IMR-90 (cell line): Measurements from ENCODE around the gene BLTP2. TPM values are rescaled to one million over a fixed set of nuclear protein-coding genes. Genes with fewer than 3 reads are reported as not detected.

Experiments used
- ATAC-seq: fragments of 200-7000 bp; cut with Tn5 transposase; 2 replicates; pipeline ENCODE4 v1.9.1; 2020; ENCODE audit warnings: low read depth, mild to moderate bottlenecking, moderate library complexity
- BruUV-seq: library from RNA; stranded (reverse); fragments of 400-500 nt; replicated peaks from 2 replicates; lab custom pipeline; 2021; lab: Mats Ljungman, UMichigan
- CTCF ChIA-PET: fragments of 300-600 bp; formaldehyde crosslinking; extraction: SDS; loops from one replicate; lab custom pipeline; 2021; ENCODE audit warnings: antibody characterized with exemption; lab: Yijun Ruan, JAX
- POLR2A ChIA-PET: fragments of 300-600 bp; sonication (Branson Sonifier 250); formaldehyde crosslinking; loops from one replicate; lab custom pipeline; 2022; ENCODE audit warnings: antibody characterized with exemption; ENCODE audit not compliant: unreplicated experiment; lab: Charles Lee
- DNase-seq: peaks from one replicate; pipeline ENCODE4 v3.0.0; 2013
- H2AFZ ChIP-seq: replicated peaks from 2 replicates; pipeline ENCODE3; 2013; ENCODE audit warnings: low read length, mild to moderate bottlenecking; ENCODE audit not compliant: poor library complexity
- H2AK5ac ChIP-seq: 2 replicates; pipeline ENCODE4 v1.6.1; 2013; ENCODE audit warnings: low read depth, low read length, inconsistent platforms
- H2AK9ac ChIP-seq: replicated peaks from 2 replicates; pipeline ENCODE3; 2013; ENCODE audit warnings: mild to moderate bottlenecking, low read depth, low read length, moderate library complexity; ENCODE audit not compliant: poor library complexity
- H2BK120ac ChIP-seq: 2 replicates; pipeline ENCODE4 v1.6.1; 2013; ENCODE audit warnings: low read depth, low read length, inconsistent platforms
- H2BK15ac ChIP-seq: 3 replicates; pipeline ENCODE4 v1.6.1; 2013; ENCODE audit warnings: low read depth, low read length, inconsistent platforms
- H2BK20ac ChIP-seq: 2 replicates; pipeline ENCODE4 v1.6.1; 2013; ENCODE audit warnings: low read depth, mild to moderate bottlenecking, inconsistent platforms, low read length, moderate library complexity
- H2BK5ac ChIP-seq: 2 replicates; pipeline ENCODE4 v1.6.1; 2013; ENCODE audit warnings: mild to moderate bottlenecking, low read depth, low read length, inconsistent platforms; ENCODE audit not compliant: poor library complexity, severe bottlenecking
- H3K14ac ChIP-seq: replicated peaks from 2 replicates; pipeline ENCODE4 v1.6.1; 2013; ENCODE audit warnings: low read depth, low read length, inconsistent platforms
- H3K18ac ChIP-seq: 2 replicates; pipeline ENCODE4 v1.6.1; 2013; ENCODE audit warnings: low read depth, low read length, control low read depth
- H3K23ac ChIP-seq: 2 replicates; pipeline ENCODE4 v1.6.1; 2013; ENCODE audit warnings: low read depth, low read length, inconsistent platforms
- H3K27ac ChIP-seq: 2 replicates; pipeline ENCODE4 v1.5.1; 2013; ENCODE audit warnings: mild to moderate bottlenecking, control low read depth, low read length; ENCODE audit not compliant: insufficient read depth
- H3K27me3 ChIP-seq: 2 replicates; pipeline ENCODE4 v1.6.1; 2013; ENCODE audit warnings: low read length; ENCODE audit not compliant: control insufficient read depth, insufficient read depth
- H3K36me3 ChIP-seq: 2 replicates; pipeline ENCODE4 v1.6.1; 2013; ENCODE audit warnings: low read length, mixed read lengths; ENCODE audit not compliant: control insufficient read depth, insufficient read depth
- H3K4ac ChIP-seq: 2 replicates; pipeline ENCODE4 v1.6.1; 2013; ENCODE audit warnings: low read depth, low read length, inconsistent platforms
- H3K4me1 ChIP-seq: 2 replicates; pipeline ENCODE4 v1.6.1; 2013; ENCODE audit warnings: low read length, mixed read lengths; ENCODE audit not compliant: control insufficient read depth, insufficient read depth
- H3K4me2 ChIP-seq: 2 replicates; pipeline ENCODE4 v1.6.1; 2013; ENCODE audit warnings: low read depth, mild to moderate bottlenecking, control low read depth, low read length, moderate library complexity
- H3K4me3 ChIP-seq: 2 replicates; pipeline ENCODE4 v1.5.1; 2013; ENCODE audit warnings: low read depth, mild to moderate bottlenecking, control low read depth, low read length, moderate library complexity; ENCODE audit not compliant: insufficient read depth
- H3K56ac ChIP-seq: 2 replicates; pipeline ENCODE4 v1.6.1; 2013; ENCODE audit warnings: low read length, inconsistent platforms; ENCODE audit not compliant: insufficient read depth; ENCODE audit errors: extremely low read depth
- H3K79me1 ChIP-seq, 2 experiments: 2 replicates each; pipeline ENCODE4 v1.6.1; 2013; ENCODE audit warnings: low read length in 2 of 2, inconsistent platforms in 1 of 2, low read depth in 1 of 2
- H3K9ac ChIP-seq: 2 replicates; pipeline ENCODE4 v1.6.1; 2013; ENCODE audit warnings: low read depth, low read length, control low read depth
- H3K9me1 ChIP-seq: 2 replicates; pipeline ENCODE4 v1.6.1; 2013; ENCODE audit warnings: low read length, inconsistent platforms; ENCODE audit not compliant: insufficient read depth
- H3K9me3 ChIP-seq: 2 replicates; pipeline ENCODE4 v1.6.1; 2013; ENCODE audit warnings: low read length; ENCODE audit not compliant: control insufficient read depth, insufficient read depth
- H4K20me1 ChIP-seq: 2 replicates; pipeline ENCODE4 v1.6.1; 2013; ENCODE audit warnings: low read length, inconsistent platforms; ENCODE audit not compliant: insufficient read depth
- H4K5ac ChIP-seq: 2 replicates; pipeline ENCODE4 v1.6.1; 2013; ENCODE audit warnings: mild to moderate bottlenecking, low read depth, low read length, control low read depth
- H4K8ac ChIP-seq, 2 experiments: 2 replicates each; pipeline ENCODE4 v1.6.1; 2013; ENCODE audit warnings: low read depth in 2 of 2, low read length in 2 of 2, control low read depth in 1 of 2, inconsistent platforms in 1 of 2
- H4K91ac ChIP-seq: 2 replicates; pipeline ENCODE4 v1.6.1; 2013; ENCODE audit warnings: low read depth, low read length, inconsistent platforms; ENCODE audit not compliant: insufficient read depth
- BHLHE40 ChIP-seq: fragments of 150-350 bp; IDR thresholded peaks from 2 replicates; pipeline ENCODE4 v1.6.1; 2016; ENCODE audit warnings: mild to moderate bottlenecking, low read depth, low read length
- POLR2A ChIP-seq: IDR thresholded peaks from 2 replicates; pipeline ENCODE4 v1.6.1; 2012; ENCODE audit warnings: mild to moderate bottlenecking, low read depth, low read length
- RCOR1 ChIP-seq: IDR thresholded peaks from 2 replicates; pipeline ENCODE4 v1.6.1; 2012; ENCODE audit warnings: mild to moderate bottlenecking, low read length, improper control_type of control experiment; ENCODE audit not compliant: insufficient replicate concordance
- SMC3 ChIP-seq: fragments of 150-350 bp; IDR thresholded peaks from 2 replicates; pipeline ENCODE4 v1.6.1; 2016; ENCODE audit warnings: low read depth, mild to moderate bottlenecking, antibody characterized with exemption, low read length, moderate library complexity
- WGBS, 2 experiments: methylation state at CpG; one replicate each; pipeline versions ENCODE4 v1.1.5 to v1.1.7; 2013; ENCODE audit warnings: missing lambda C conversion rate in 2 of 2; ENCODE audit not compliant: insufficient read length in 1 of 2; ENCODE audit errors: extremely low coverage in 2 of 2; 5-methylcytosine and 5-hydroxymethylcytosine counted together
- dilution Hi-C: fragments of 300-500 bp; cut with HindIII; formaldehyde crosslinking; loops from one replicate; pipeline ENCODE4 v1.14.3; 2018; ENCODE audit warnings: low sequenced_read_pairs; ENCODE audit not compliant: unreplicated experiment
- in situ Hi-C: fragments of 300-500 bp; cut with MboI; formaldehyde crosslinking; loops from 3 replicates; pipeline ENCODE4 v1.14.3; 2019; ENCODE audit warnings: low sequenced_read_pairs, inconsistent platforms, mixed read lengths
- intact Hi-C: fragments of 100-400 bp; cut with micrococcal nuclease; formaldehyde crosslinking; loops from 2 replicates; pipeline ENCODE4 v1.10.0; 2022
- polyA plus RNA-seq, 3 experiments: library from polyadenylated mRNA; depleted of rRNA; stranded (reverse); fragments of >200 nt; gene quantifications; 2 replicates each; pipeline ENCODE4 v1.2.3, GENCODE V29; 2012; ENCODE audit warnings: low replicate concordance in 1 of 3
- total RNA-seq: library from RNA; depleted of rRNA; stranded (reverse); fragments of >200 nt; gene quantifications from 2 replicates; pipeline ENCODE4 v1.2.3, GENCODE V29; 2012

Gene BLTP2
- total and polyA plus RNA-seq, 2 of the 4 experiments (the other 2 are of a cell fraction), result 42.3 to 174 TPM

- no TSS peak for BruUV-seq
- H4K20me1 ChIP-seq, result peaks cover 18% of the 10 kb centered on the region
- no peak overlapping the region for H2AK9ac ChIP-seq
- H3K14ac ChIP-seq, result no peak overlapping the region
- no peak overlapping the region for H3K23ac ChIP-seq
- ChIA-PET POLR2A (no interaction called here), CTCF (interaction anchor here (1.1 kb wide), 1 partner anchor 12 kb away, joined by 3 read pairs; no protein-coding TSS in a partner anchor)
- H3K4me2 ChIP-seq, result no peak overlapping the region
- no peak overlapping the region for H2AK5ac ChIP-seq
- H3K4ac ChIP-seq, result no peak overlapping the region
- in situ Hi-C loops, result no loop called here
- no peak overlapping the region for H4K91ac ChIP-seq
- no peak overlapping the region for H2BK120ac ChIP-seq
- dilution Hi-C loops, result no loop called here
- 99% methylated on average over 8 of the region's 14 CpGs; no CpG with 5 or more reads in 1 of the 2 experiments for WGBS, 2 experiments
- no peak overlapping the region for H3K27ac ChIP-seq
- no peak overlapping the region for H2BK5ac ChIP-seq
- 0 out of 2 replicates have a peak, but pooled peaks cover 5% of the 10 kb centered on the region for H3K9me1 ChIP-seq
- H3K56ac ChIP-seq, result no peak overlapping the region
- intact Hi-C loops, result no loop called here
- no peak for TF ChIP-seq RCOR1
- TF ChIP-seq SMC3, result no peak
- TF ChIP-seq POLR2A, result no peak
- TF ChIP-seq BHLHE40, result no peak
- no peak for DNase-seq
- H3K9me3 ChIP-seq, result no peaks in the 10 kb centered on the region
- H3K4me3 ChIP-seq, result no peak overlapping the region
- no peak overlapping the region for H2AFZ ChIP-seq
- H2BK15ac ChIP-seq, result no peak overlapping the region
- peaks cover 27 to 34% of the 10 kb centered on the region in 2 experiments for H3K79me1 ChIP-seq
- peaks cover 71% of the 10 kb centered on the region for H3K36me3 ChIP-seq
- no peak for ATAC-seq
- H2BK20ac ChIP-seq, result no peak overlapping the region
- no peaks in the 10 kb centered on the region for H3K27me3 ChIP-seq
- H4K5ac ChIP-seq, result no peak overlapping the region
- no peak overlapping the region for H3K9ac ChIP-seq
- no peak overlapping the region for H3K18ac ChIP-seq
- no peak overlapping the region for H4K8ac ChIP-seq
- H3K4me1 ChIP-seq, result no peaks in the 10 kb centered on the region
Measured at GRCh38 chr17:28634206-28634865, 10.6 kb downstream of the BLTP2 start.
